Stromal cell of bone marrow (primary cell): ENCODE data around the gene GALNT2.

ENCODE experiments used
- DNase-seq: peaks from one replicate; pipeline ENCODE4 v3.0.0-alpha.2; 2012; ENCODE audit warnings: low read depth

The GALNT2 gene

DNA sequence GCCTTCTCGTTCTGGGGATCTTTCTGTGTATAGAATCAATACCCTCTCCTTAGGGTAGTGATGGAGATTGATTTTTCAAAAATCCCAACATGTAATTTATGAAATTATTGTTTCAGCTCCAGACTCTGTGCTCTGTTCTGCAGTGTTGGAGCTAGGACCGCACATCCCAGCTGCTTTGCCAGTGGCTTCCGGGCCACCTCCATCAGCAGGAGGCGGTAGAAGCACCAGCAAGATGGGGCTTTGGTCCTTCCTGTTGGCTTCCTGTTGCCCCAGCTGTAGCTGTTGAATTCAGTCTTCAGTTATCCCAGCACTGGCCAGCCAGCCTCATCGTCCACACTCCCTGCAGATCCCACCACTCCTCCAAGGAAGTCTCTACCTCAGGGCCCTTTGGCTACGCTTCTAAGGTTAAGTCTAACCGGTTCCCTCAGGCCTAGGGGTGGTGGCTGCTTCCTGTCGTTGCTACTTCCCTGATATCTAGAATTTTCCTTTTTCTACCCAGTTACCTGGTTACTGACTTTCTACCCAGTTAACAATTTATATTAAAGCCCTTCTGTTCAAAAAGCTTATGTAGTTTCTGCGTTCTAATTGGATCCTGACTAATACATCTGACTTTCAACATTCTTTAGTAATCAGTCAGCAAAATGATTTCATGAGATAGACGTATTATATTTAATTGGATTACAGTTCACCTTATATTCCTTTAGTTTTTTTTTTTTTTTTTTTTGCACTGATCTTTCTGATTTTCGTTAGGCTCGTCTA, 24.6 kb downstream of the GALNT2 start:
- DNase-seq: no peak

DNA sequence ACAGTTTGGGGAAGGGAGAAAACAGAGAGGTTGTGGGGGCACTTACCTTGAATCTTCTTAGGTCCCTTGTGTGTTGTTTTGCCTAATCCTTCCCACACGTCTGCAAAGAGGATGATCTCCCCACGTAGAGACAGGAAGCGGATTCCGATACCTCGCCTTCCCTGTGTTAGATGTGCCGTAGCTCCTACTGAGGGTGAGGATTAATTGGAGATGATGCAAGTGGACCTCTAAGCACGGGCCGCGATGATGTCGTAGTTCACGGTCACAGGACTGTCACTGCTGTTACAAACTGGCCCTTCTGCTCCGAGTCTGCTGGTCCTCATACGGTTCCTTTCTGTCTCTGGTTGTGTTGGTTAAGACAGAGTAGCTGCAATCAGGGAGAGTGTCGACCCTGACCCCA, 27.7 kb downstream of the GALNT2 start:
- no peak for DNase-seq

DNA sequence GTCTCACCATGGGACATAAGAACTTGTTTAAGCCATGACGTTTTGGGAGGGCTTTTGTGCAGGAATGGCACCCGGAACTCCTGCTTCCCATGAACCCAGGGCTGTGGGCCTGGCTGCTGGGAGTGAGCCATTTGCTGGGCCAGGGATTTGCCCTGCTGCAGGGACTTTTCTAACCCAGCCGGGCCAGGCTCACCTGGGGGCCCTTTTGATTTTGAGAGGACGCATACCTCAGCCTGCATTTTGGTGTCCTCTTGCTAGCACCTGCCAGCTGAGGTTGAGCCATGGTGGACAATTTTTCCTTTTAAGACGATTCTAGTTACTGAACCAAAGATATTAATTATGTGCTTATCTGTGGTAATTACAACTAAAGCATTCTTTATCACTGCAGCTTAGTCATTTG, 28.9 kb downstream of the GALNT2 start:
- DNase-seq: no peak

DNA sequence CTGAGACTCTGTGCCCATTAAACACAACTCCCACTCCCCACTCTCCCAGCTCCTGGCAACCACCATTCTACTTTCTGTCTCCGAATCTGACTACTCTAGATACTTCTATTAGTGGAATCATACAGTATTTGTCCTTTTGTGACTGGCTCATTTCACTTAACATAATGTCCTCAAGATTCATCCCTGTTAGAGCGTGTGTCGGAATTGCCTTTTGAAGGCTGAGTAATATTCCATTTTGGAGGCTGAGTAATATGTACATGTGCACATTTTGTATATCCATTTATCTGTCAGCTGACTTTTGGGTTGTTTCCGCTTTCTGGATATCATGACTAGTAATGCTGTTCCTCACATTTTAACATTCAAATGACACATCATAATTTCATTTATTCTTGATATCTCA, 30.3 kb downstream of the GALNT2 start:
- DNase-seq: no peak

GRCh38 chr1:230098723-230099122, 31.7 kb downstream of the GALNT2 start:
- DNase-seq: no peak

- no peak for DNase-seq
Measured at GRCh38 chr1:230099465-230099864, 32.4 kb downstream of the GALNT2 start.

- no peak for DNase-seq
Measured at GRCh38 chr1:230100932-230101331, 33.9 kb downstream of the GALNT2 start.

DNA sequence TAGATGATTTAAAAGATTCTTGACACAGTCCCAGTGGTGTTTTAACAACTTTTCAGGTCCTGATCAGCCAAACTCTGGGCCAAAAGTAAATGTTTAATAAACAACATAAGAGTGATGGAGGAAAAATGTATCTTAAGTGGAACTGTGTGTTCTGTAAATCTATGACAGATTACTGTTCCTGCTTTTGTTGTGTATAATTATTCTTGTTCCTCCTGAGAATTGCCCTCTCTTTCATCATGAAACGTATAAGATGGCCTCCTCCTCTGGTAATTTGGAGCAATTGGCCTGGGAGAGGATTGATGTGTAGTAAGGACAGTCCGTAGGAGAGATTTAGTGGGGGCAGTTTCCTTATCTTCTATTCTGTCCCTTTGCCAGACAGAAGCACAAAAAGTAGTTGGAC, 34.5 kb downstream of the GALNT2 start:
- DNase-seq: no peak

GRCh38 chr1:230102046-230102445, 35.0 kb downstream of the GALNT2 start:
- no peak for DNase-seq

DNA sequence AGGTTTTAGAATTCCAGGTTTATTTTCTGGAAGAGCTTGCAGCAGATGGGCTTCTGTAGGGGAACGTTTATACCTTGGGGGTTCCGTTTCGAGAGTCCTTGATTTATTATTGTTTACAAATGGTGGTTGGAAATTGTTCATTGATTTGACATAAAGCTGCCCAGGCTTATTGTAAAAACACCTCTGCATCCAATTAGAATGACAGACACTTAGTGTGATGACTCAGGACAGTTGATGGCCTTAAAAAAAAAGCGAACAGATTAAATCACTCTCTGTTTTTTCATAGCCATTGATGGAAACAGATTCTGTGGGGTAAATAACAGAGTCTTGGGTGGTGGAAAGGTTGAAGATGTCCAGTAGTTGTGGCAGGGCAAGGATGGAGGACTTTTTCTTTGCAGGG, 35.4 kb downstream of the GALNT2 start:
- no peak for DNase-seq

DNA sequence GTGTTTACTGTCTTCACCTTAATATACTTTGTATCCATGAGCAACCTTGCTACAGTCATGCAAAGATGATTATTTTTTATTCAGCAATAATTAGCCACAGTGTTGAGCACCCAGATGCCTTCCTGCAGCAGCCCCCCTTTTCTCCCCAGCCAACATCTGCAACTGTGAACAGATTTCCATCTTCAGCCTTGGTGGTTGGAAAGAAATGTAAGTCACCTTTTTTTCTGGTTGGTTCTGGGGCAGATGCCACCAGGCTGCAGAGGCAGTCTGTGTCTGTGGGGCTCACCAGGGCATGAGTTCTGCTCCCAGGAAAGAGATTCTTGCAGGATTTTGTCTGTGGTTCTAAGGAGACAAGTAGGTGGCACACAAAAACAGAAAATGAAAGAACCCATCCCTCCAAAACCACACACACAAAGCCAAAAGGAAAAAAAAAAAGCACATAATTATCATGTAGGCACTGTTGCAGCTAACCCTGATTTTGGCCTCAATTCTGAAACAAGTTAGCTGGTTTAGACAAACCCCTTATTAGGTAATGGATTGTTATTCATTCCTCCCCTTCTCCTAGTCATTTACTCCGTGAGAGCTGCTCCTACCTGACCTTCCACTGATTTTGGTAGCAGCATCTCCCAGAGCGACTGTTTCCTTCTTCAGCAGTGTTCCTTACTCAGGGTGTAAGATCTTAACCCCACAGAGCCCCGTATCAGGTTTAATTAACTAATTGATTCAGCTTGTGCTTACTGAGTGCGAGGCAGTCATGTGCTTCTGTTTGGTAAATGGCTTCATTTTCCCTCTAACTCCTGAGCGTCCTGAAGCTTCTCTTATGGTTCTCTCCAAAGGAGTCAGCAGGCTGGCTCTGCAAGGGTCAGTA, 36.5 kb downstream of the GALNT2 start:
- no peak for DNase-seq

GRCh38 chr1:230104395-230105244, 37.6 kb downstream of the GALNT2 start:
- peak; percentile 98 for DNase-seq

GRCh38 chr1:230105245-230105753, 38.3 kb downstream of the GALNT2 start:
- no peak for DNase-seq

DNA sequence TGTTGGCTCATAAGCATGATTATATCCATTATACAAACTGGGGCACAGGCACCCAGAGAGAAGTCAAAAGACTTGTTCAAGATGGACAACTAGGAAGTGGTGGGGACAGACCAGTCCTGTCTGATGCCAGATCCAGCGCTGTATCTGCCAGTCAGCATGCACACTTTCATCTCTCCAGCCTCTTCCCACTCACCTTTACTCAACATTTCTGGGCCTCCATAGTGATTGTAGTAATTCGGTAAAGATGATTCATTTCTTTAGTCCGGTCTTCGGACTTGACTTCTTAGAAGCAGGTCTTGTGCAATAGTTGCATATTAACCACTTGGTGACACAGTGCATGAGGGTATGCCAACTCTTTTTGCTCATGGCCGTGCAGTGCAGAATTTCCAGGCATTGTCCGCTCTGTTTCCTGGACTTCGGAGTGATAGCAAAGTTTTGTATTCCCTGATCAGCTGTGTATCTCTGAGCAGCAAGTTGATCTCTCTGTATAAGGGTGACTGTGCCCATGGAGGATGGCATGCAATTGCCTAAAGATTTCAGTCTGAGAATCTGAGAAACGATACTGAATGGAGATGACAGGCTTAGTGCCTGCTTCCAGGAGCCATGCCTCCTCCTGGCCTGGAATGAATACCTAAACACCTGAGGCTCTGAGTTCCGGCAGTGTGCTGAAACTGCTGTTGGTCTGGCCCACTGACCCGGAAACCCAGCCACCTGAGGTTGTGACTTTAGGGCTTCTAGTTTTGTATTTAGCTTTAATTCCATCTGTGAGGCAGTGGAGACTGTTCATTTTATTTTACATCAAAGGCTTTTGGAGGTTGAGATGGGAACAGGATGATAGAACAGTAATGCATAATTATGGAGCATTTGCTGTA, 39.0 kb downstream of the GALNT2 start:
- DNase-seq: peak; percentile 79

DNA sequence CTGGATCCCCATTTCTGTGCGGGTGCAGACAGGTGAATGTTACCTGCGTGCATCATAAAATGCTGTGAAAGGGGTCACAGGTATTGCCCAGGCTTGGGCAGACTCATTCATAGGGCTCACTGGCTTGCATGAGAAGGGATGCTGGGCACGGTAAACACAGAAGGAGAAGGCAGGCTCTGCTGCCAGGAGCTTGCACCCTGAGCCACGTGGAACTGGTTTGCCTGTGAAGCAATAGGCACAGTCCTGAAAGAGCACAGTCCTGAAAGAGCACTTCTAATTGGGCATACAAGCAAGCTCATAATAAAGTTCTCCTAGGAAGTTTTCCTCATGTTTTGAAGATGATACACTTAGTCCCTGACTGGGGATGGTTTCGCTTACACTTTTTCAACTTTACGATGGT, 40.9 kb downstream of the GALNT2 start:
- DNase-seq: no peak

DNA sequence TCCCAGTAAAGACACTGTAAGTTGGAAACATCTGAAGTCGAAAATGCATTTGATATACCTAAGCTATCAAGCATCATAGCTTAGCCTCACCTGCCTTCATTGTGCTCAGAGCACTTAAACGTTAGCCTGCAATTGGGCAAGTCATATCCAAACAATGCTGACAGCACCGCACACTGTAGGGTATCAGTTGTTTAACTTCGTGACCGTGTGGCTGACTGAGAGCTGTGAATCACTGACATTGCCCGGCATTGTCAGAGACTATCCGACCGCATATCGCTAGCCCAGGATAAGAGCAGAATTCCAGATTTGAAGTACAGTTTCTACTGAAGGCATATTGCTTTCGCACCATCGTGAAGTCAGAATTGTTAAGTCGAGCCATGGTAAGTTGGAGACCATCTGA, 41.5 kb downstream of the GALNT2 start:
- no peak for DNase-seq

- DNase-seq: no peak
Measured at GRCh38 chr1:230109066-230109465, 42.0 kb downstream of the GALNT2 start.

GRCh38 chr1:230109895-230110667, 43.0 kb downstream of the GALNT2 start:
- no peak for DNase-seq

- DNase-seq: no peak
Measured at GRCh38 chr1:230110971-230111370, 43.9 kb downstream of the GALNT2 start.

GRCh38 chr1:230112131-230112701, 45.2 kb downstream of the GALNT2 start:
- no peak for DNase-seq
